Activated CD8-positive, alpha-beta T cell treated with anti-CD3 and anti-CD28 coated beads for 36 hours (primary cell): ENCODE data around the gene PPP1R26. TPM values are rescaled to one million over a fixed set of nuclear protein-coding genes. Genes with fewer than 3 reads are reported as not detected.
"Not testable (repeated sequence)": the region's sequence is repeated elsewhere in the genome, so short reads cannot be mapped to it uniquely, and the experiment has no call there.

ENCODE experiments used
- ATAC-seq: fragments of 200-7000 bp; cut with Tn5 transposase; one replicate; pipeline ENCODE4 v1.10.0; 2021; ENCODE audit warnings: mild to moderate bottlenecking, moderate library complexity
- CTCF ChIA-PET: fragments of 350-600 bp; sonication (Branson Sonifier 250); formaldehyde crosslinking; loops from one replicate; lab custom pipeline; 2021; ENCODE audit warnings: antibody characterized with exemption; lab: Charles Lee
- POLR2A ChIA-PET: fragments of 350-600 bp; sonication (Branson Sonifier 250); formaldehyde crosslinking; loops from one replicate; lab custom pipeline; 2021; ENCODE audit warnings: antibody characterized with exemption; lab: Charles Lee
- DNase-seq: peaks from one replicate; pipeline ENCODE4 v3.0.0-alpha.2; 2020
- H3K27ac Mint-ChIP-seq: one replicate; pipeline ENCODE4 v1.8.0; 2021; ENCODE audit warnings: mild to moderate bottlenecking, mixed read lengths
- H3K27me3 Mint-ChIP-seq: one replicate; pipeline ENCODE4 v1.8.0; 2021; ENCODE audit warnings: mixed read lengths
- H3K36me3 Mint-ChIP-seq: one replicate; pipeline ENCODE4 v1.8.0; 2021; ENCODE audit warnings: low read depth, mixed read lengths
- H3K4me1 Mint-ChIP-seq: one replicate; pipeline ENCODE4 v1.8.0; 2021; ENCODE audit warnings: low read depth, mixed read lengths
- H3K4me3 Mint-ChIP-seq: one replicate; pipeline ENCODE4 v1.8.0; 2021; ENCODE audit warnings: mild to moderate bottlenecking, moderate library complexity, mixed read lengths
- H3K9me3 Mint-ChIP-seq: one replicate; pipeline ENCODE4 v1.8.0; 2021; ENCODE audit warnings: mixed read lengths
- CTCF ChIP-seq: fragments of 200-600 bp; IDR thresholded peaks from one replicate; pipeline ENCODE4 v1.8.0; 2022; ENCODE audit warnings: antibody characterized with exemption, mild to moderate bottlenecking
- intact Hi-C: fragments of 100-400 bp; cut with micrococcal nuclease; formaldehyde crosslinking; loops from one replicate; pipeline ENCODE4 v1.10.0; 2022
- total RNA-seq, 2 experiments: library from RNA; stranded (reverse); gene quantifications; one replicate each; pipeline ENCODE4 v1.2.3, GENCODE V29; 2021

The PPP1R26 gene
- under 1 TPM; 0.54 to 0.58 TPM for total RNA-seq

GRCh38 chr9:135479469-135480052 is at the start of gene PPP1R26:
TSS of gene PPP1R26 (plus strand) at chr9:135479782. CDS start at chr9:135484511, 4,729 bp downstream.
- no peak for TF ChIP-seq CTCF
- ChIA-PET POLR2A (no interaction called here), CTCF (no interaction called here)
- peaks cover 2% of the 10 kb centered on the region for H3K4me1 Mint-ChIP-seq
- H3K27me3 Mint-ChIP-seq: peaks cover 41% of the 10 kb centered on the region
- DNase-seq (no peak), ATAC-seq (no peak)
- no peak within 1 kb of the TSS for H3K27ac Mint-ChIP-seq
- intact Hi-C loops: no loop called here
- no peaks in the 10 kb centered on the region for H3K9me3 Mint-ChIP-seq
- peaks cover 2% of the 10 kb centered on the region for H3K36me3 Mint-ChIP-seq
- H3K4me3 Mint-ChIP-seq: peak within 1 kb of the TSS; percentile 75

DNA sequence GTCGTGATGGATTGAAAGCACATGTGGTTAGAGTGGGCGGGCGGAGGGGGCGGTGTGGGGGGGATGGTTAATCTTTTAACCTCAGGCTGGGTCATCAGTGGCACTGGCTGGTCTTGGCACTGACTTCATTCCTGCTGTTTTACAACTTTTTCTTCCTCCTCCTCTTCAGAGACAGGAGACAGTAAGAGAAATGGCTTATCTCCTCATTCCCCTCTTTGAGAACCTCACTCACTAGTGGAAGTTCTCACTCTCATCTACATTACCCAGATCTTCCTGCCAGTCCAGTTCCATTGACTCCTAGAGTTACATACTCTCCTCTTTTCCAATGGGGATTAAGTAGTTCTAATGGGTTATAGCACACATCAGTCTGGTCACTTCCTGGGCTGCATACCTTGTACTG is 42.3 kb upstream of the PPP1R26 start:
- ChIA-PET POLR2A (no interaction called here), CTCF (no interaction called here)
- no peak overlapping the region for H3K4me3 Mint-ChIP-seq
- intact Hi-C loops: no loop called here
- DNase-seq (no peak), ATAC-seq (no peak)
- peaks cover 7% of the 10 kb centered on the region for H3K9me3 Mint-ChIP-seq
- H3K27me3 Mint-ChIP-seq: peaks cover 17% of the 10 kb centered on the region
- no peak for TF ChIP-seq CTCF
- H3K4me1 Mint-ChIP-seq: no peaks in the 10 kb centered on the region
- no peak overlapping the region for H3K27ac Mint-ChIP-seq
- no peaks in the 10 kb centered on the region for H3K36me3 Mint-ChIP-seq

DNA sequence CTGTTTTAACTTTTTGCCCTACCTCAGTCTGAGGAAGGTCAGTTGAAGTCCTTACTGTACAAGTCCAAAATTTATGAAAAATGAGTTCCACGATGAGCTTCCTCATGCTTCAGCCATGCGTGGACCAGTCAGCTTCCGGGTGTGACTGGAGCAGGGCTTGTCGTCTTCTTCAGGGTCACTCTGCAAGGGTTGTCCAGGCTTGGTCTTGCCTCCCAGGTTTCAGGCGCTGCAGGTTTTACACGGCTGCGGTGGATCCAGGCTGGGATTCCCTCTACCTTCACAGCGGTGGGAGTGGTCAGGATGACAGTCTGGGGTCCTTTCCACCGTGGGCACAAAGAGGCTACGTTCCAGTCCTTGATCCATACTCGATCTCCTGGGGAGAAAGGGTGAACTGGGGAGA is 41.9 kb upstream of the PPP1R26 start:
- H3K27ac Mint-ChIP-seq, DNase-seq, H3K36me3 Mint-ChIP-seq, H3K9me3 Mint-ChIP-seq, ATAC-seq, H3K4me1 Mint-ChIP-seq, H3K4me3 Mint-ChIP-seq, POLR2A ChIA-PET, intact Hi-C loops, CTCF ChIA-PET: not testable (repeated sequence)
- H3K27me3 Mint-ChIP-seq: peaks cover 17% of the 10 kb centered on the region

GRCh38 chr9:135438581-135439232 is 40.9 kb upstream of the PPP1R26 start:
- H3K27me3 Mint-ChIP-seq: peaks cover 16% of the 10 kb centered on the region
- CTCF ChIA-PET: interaction anchor here (0.8 to 1.6 kb wide), 3 partner anchors 10 to 27 kb away, joined by 3 to 4 read pairs (median 4); no protein-coding TSS in a partner anchor

GRCh38 chr9:135439514-135439913 is 40.1 kb upstream of the PPP1R26 start:
- H3K36me3 Mint-ChIP-seq, H3K9me3 Mint-ChIP-seq, DNase-seq, H3K4me1 Mint-ChIP-seq, H3K27ac Mint-ChIP-seq, POLR2A ChIA-PET, ATAC-seq, H3K4me3 Mint-ChIP-seq, intact Hi-C loops: not testable (repeated sequence)
- peaks cover 14% of the 10 kb centered on the region for H3K27me3 Mint-ChIP-seq
- CTCF ChIA-PET: interaction anchor here (0.8 to 1.6 kb wide), 3 partner anchors 9 to 26 kb away, joined by 3 to 4 read pairs (median 4); no protein-coding TSS in a partner anchor

More at GRCh38 chr9:135438581-135439232, 40.9 kb upstream of the PPP1R26 start:
- POLR2A ChIA-PET, H3K4me3 Mint-ChIP-seq, H3K4me1 Mint-ChIP-seq, H3K27ac Mint-ChIP-seq, H3K36me3 Mint-ChIP-seq, intact Hi-C loops, H3K9me3 Mint-ChIP-seq, ATAC-seq: not testable (repeated sequence)
- TF ChIP-seq CTCF: peak; percentile 57
- DNase-seq: peak; percentile 82

- Mint-ChIP-seq H3K9me3 (peaks cover 7% of the 10 kb centered on the region), H3K27ac (no peak overlapping the region), H3K36me3 (no peaks in the 10 kb centered on the region), H3K4me3 (no peak overlapping the region), H3K4me1 (no peaks in the 10 kb centered on the region), H3K27me3 (peaks cover 14% of the 10 kb centered on the region)
- intact Hi-C loops: no loop called here
- TF ChIP-seq CTCF: no peak
- ChIA-PET POLR2A (no interaction called here), CTCF (interaction anchor here (1.6 kb wide), 1 partner anchor 26 kb away, joined by 3 read pairs; no protein-coding TSS in a partner anchor)
- no peak for ATAC-seq
- DNase-seq: no peak
Observed at GRCh38 chr9:135439916-135440315, 39.7 kb upstream of the PPP1R26 start.
